Stimulated activated CD8-positive, alpha-beta memory T cell treated with anti-CD3 and anti-CD28 coated beads, Interleukin-7, amount 100 ng/mL, for 48 hours (primary cell): ENCODE results near the gene EPB41L2.

Experiments used
- DNase-seq, 2 donors: peaks; one replicate each; pipeline ENCODE4 v3.0.0-alpha.2; 2020; ENCODE audit warnings: low read depth in 1 of 2; ENCODE audit errors: extremely low read depth in 1 of 2

EPB41L2 gene

DNA sequence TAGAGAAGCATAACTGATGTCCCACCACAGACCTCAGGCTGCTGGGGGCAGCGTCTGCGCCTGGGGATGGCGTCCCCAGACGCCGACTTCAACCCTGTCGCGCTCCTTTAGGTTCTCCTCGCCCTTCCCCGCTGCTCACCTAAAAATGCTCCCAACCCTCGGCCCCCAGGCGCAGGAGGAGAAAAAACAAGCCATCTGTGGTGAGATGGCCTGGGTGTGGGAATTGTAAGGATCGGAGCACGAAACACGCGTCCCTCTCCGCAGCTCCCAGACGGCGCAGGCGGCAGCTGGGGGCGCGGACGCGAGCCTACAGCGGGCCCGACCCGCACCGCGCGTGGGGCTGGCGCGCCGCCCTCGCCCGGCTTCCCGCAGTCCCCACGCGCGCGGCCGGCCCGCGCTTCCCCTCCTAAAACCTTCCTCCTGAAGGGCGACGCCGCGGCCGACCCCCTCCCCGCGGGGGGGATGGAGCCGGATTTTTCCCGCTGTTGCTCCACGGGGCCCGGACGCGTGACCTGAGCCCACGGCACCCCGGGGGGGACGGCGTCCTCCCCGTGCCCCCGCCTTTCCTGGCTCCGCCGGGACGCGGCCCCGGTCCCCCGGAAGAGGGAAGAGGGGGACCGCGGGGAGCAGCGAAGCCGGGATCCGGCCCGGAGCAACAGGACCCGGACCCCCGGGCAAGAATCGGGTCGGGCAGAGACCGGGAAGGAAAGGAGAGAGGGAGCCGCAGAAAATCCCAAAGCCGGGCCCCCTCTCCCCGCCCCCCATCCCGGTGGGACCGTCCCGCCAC, 611 bp downstream of the EPB41L2 start:
- DNase-seq, result no peak

DNA sequence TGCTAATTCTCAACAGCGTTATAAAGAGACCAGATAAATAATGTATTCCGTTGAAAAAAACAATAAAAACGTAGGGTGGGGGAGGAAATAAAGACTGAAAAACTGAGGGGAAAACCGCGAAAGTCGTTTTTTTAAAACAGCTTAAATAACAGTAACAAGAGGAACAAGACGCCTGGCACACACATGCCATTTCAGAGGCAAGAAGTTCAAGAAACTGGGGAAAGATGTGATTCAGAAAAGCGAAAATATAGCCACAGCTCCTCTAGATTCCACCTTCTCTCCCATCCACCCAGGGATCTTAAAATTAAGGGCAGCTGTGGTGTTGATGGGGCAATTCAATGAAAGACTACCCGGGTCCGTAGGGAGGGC, 1.3 kb downstream of the EPB41L2 start:
- no peak for DNase-seq

DNA sequence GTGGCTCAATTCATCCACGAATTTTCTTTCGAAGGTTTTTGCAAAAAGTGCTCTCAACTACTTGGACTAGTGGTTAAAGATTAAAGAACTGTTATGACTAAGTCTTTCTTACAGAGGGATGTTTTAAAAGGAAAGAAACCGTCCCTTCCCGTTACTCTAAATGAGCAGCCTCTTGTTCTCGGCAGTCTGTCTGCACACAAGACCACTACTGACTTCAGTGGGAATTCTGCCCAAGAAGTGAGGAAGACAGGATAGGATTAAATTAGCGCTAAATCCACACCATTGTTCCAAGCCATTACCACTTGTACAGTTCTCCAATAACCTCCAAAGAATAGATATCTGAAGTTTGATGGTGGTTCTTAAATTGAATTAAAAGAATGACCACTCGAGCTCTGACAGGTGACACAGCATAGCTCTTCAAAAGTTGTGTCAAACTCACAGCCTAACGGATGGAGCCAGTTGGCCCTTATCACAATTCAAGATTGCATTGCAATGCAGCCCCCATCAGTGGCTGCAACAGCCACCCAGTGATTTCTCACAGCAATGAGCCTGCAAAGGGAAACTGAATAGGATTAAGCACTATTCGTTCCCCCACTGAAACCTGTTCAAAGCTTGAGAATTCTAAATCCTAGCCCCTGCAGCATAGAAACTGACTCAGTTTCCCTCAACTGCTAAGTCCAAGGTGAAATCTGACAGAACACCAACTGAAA, 1.8 kb downstream of the EPB41L2 start:
- no peak for DNase-seq

DNA sequence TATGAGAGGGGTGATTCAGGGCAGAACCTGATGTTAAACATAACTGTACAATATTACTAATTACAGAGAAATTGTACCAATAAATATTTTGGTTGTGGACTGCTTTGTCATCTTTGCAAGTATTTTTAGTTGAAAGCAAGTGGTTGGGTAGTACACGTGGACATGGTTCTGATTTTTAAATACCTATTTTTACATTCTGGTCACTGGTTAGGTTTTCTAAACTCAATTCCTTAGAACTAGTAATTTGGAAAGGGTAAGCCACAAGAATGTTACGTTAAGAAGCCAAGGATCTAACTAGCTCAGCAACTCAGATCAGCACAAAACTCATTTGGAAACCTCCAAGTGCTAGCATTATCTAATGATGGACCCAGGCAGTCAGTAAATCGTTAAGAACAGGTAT, 2.7 kb downstream of the EPB41L2 start:
- no peak for DNase-seq

DNA sequence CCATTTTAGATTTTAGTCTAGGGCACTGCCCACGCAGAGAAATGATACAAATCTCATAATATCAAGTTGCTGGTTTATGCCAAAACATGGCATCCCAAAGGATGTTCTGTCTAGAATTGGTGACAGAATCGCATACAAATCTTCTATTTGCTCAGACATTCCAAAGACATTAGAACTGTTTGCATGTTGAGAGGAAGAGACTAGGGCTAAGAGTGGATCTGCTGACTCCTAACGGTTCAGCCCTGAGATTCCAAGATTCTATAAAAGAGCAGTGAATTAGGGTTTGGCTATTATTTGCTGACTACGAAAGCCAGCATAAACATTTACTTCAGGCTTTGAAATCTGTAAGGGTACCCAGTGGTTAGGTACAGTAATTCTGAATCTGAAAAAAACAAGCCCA, 3.6 kb downstream of the EPB41L2 start:
- no peak for DNase-seq

DNA sequence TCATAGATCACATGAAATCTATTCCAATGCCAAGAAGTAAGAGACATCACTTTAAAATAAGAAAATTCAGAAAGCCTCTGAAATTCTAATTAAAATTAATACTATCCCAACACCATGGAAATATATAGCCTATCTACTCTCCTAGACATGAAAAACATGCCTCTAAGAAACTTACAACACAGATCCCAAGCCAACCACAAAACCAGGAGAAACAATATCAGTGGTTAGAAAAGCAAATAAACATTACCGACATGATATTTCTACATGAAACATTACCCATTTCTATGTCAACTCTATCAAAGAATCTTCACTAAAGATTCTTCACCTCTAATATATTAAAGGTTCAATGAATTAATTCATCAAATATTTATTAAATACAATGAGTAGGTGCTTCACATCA, 4.8 kb downstream of the EPB41L2 start:
- DNase-seq, result no peak

DNA sequence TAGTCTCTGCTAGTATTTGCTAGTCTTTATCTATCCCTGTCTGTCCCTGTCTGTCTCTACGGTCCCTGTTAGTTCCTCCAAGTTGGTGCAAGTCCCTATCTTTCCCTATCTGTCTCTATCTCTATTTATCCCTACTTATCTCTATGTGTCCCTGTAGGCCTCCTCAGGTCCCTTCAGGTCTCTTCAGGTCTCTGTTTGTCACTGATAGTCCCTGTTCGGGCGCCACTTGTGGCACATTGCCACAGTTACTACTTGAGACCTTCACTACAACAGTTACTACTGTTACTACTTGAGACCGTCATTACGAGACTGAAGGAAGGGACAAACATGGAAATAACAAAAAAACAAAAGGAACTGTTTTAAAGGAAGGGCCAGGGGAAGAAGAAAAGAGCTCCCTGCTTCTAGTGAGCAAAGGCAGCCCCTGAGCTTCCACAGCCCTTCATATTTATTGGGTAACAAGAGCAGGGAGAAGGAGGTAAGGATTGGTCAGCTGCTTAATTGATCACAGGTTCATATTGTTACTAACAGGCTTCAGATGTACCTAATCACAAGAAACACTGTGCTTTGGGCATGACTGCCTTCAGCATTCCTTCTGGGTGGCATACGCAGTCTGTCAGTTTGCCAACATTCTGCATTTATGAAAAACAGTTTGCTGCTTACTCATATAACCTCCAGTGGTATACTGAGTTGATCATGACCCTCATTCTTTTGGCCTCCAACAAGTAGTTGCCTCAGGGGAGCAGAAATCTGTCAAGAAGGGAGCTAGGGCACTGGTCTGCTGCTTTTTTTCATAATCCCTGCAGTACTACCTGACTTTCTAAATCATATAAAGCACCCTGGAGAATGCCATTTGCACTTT, 8.4 kb downstream of the EPB41L2 start:
- DNase-seq, result no peak

DNA sequence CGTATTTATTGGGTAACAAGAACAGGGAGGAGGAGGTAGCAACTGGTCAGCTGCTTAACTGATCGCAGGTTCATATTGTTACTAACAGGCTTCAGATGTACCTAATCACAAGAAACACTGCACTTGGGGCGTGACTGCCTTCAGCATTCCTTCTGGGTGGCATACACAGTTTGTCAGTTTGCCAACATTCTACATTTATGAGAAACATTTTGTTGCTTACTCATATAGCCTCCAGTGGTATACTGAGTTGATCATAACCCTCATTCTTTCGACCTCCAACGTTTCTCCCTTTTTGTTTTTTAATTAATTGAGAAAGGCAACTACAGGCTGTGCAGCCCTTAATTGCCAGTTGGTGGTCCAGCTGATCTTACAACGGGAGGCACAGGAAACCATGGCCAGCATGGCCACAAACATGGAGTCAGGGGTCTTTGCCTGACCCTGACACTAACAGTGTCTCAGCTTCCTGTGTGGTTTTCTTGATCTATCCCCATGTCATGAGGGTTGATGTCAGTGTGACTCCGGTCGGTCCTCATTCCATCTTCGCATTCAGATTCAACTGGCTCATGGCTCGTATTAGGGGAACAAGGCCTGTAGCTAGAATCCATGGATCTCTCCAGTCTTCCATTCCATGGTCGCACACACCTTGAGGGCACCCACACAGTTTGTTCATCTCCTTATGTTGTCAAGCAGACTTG, 9.4 kb downstream of the EPB41L2 start:
- no peak for DNase-seq

DNA sequence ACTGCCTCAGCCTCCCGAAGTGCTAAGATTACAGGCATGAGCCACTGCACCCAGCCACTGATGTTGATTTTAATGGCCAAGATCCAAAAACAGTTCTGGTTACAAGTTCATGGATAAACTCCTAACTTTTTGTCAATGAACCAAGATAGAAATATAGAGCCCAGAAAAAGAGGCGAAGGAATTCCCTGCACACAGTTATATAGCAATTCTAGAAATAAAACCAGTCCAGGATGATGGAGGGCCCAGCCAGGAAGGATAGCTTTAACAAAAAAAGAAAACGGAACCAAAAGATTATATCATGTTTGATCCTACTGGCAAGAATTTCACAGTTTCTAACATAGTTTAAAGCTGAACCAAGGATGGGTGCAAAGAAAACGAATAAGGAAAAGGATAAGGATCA, 10.9 kb downstream of the EPB41L2 start:
- DNase-seq, result no peak

DNA sequence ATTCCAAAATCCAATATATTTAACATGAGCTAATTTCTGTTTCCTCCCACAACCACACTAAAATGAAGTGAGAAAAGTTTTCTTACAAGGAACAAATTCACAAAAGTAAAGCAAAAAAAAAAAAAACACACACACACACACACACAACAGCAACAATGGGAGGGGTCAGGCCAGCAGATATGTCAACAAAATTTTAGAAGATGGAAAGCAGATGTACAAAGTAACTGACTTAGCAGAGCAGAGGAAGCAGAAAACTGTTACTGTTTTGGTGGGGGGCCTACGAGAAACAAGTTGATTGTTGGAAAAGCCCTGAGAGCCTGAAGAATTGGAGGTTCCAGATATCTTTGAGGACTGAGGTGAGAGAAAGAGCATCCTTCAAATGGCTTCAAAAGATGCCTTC, 11.7 kb downstream of the EPB41L2 start:
- DNase-seq, result no peak

DNA sequence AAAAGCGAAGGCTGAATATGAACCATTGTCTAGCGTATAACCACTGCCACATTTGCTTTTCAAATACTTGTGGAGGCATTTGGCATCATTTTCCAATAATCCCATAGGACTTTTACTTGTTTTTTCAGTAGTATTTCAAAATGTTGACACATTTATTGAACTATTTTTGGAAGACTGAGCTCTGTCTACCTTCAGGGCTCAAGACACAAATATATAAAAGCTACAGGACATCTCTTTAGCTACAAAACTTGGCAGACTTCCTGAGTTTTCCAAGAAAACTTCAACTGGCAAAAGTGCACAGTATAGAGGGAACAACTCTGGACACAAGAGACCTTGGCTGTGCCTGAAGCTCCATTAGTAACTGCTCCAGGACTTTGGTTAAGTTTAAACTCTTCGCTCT, 13.4 kb downstream of the EPB41L2 start:
- DNase-seq, result no peak

DNA sequence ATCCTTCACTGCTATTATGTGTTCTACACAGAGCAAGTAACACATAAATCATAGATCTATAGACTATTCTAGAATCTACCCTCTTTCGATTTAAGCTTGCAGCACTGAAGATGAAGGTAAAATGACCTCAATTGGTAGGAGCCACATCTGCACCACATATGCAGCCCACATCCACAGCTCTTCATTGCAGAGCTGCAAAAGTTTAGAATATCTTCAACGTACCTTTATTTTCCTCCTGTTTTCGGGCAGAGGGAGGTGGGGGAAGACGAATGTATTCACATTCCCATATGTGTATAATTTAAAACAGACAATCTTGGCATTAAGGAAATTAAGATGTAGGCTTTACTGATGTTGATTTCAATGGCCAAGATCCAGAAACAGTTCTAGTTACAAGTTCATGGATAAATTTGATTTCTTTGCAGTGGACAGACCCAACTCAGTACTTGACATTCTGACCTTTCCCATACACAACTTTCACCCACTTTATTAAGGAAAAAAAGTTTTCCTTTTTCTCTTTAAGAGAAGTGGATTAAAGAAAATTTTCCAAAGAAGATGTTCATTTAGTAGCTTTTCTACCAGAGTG, 14.0 kb downstream of the EPB41L2 start:
- no peak for DNase-seq

DNA sequence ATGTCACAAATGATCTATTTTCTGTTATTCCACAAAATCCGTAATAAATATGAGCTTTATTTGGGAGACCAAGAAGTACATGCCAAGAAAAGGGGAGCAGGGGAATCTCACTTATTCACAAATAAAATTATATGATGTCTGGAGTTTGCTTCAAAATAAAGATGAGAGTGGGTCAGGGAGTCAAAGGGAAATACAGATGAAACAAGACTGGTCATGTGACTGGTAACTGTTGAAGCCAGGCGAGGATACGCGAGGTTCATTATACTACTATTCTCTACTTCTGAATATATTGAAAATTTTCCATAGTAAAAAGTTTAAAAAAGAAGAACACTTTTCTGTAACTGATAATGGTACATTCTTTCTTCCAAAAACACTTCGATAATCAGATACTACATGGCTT, 14.6 kb downstream of the EPB41L2 start:
- no peak for DNase-seq

DNA sequence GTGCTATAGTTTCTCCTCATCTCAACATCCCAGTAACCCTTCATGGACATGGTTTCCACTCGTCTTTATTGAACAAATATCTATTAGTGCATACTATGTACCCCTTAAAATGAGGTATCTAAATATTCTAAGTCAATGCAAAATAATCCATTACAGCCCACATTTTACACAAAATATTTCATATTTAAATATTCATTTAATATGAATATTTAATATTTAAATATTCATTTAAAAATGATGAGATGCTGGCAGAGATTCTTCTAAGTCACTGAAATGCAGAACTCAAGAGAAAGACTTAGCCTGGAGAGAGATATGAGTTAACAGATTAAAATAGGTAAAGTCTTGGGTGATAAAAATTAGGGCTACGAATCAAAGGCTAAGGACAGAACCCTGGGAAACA, 17.9 kb downstream of the EPB41L2 start:
- DNase-seq, result no peak

DNA sequence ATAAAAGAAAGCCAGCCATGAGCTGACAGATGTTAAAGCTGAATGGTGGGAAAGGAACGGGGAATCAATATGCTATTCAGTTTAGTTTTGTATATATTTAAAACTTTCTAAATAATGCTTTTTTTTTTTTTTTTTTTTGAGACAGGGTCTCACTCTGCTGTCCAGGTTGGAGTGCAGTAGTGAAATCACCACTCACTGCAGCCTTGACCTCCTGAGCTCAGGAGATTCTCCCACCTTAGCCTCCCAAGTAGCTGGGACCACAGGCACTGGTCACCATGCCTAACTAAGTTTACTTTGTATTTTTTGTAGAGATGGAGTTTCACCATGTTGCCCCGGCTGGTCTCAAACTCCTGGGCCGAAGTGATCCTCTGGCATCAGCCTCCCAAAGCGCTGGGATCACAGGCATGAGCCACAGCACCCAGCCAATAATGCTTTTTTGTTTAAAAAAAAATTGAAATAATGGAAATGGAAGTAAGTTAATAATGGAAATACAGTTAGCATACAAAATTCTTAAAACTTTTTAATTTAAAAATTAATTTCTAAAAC, 19.1 kb downstream of the EPB41L2 start:
- no peak for DNase-seq

DNA sequence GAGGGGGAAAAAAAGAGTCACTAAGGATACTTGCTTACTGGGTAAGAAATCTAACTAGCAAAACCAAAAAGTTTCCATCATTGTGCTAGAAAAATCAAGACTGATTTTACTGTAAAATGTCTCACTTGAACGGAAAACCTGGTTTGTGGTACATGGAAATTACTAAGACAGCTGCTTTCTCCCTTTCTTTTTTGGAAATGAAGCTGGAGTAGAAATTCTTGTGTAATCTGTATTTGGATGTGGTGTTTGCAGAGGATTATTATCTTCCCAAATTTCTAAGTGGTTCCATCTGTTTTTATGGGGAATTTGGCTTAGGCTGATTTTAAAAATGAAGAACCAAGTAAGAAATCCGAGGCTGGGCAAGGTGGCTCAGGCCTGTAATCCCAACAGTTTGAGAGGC, 20.4 kb downstream of the EPB41L2 start:
- DNase-seq, result no peak

DNA sequence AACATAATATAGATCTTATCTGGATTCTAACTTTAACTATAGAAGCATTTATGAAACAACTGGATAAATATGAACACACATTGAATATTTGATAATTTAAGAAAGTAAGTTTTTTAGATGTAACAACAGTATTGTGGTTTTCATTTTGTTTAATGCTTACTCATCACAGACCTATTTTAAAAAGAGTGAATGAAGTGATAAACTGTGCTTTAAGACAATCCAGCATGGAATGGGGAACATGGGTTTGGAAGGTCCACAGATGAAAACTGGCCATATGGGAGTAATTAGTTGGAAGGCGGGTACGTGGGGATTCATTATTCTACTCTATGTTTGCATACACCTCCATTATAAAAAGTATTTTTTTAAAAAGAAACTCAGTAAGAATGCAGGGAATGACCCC, 21.2 kb downstream of the EPB41L2 start:
- no peak for DNase-seq

DNA sequence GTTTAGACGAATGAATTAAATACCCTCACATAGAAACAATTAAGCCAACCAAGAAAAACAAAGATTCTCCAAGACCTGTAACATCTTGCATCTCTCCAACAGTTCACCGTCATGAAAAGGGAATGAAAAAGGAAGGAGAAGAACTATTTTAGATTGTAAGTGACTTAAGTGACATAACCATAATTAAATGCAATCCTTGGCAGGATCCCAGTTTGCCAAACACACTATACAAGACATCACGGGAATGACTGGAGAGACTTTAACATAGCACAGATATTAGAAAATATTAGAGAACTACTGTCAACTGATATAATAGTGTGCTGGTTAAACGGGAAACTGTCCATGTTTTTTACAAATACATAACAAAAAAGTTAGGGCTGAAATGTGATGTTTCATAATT, 22.2 kb downstream of the EPB41L2 start:
- DNase-seq, result no peak

DNA sequence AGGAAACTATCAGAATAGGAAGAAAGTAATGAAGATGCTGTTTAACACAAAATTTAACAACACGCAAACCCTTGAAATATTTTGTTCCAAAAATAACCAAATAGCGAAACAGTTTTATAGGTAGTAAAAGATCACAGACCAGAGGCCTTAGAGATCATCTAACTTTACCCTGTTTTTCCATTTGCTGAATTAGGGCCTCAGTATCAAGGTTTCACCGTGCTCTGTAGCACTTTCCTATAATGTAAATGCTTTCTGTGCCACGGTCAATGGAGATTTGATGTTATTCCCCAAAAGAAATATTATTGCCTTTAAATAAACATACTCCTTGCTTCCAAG, 23.7 kb downstream of the EPB41L2 start:
- no peak for DNase-seq

DNA sequence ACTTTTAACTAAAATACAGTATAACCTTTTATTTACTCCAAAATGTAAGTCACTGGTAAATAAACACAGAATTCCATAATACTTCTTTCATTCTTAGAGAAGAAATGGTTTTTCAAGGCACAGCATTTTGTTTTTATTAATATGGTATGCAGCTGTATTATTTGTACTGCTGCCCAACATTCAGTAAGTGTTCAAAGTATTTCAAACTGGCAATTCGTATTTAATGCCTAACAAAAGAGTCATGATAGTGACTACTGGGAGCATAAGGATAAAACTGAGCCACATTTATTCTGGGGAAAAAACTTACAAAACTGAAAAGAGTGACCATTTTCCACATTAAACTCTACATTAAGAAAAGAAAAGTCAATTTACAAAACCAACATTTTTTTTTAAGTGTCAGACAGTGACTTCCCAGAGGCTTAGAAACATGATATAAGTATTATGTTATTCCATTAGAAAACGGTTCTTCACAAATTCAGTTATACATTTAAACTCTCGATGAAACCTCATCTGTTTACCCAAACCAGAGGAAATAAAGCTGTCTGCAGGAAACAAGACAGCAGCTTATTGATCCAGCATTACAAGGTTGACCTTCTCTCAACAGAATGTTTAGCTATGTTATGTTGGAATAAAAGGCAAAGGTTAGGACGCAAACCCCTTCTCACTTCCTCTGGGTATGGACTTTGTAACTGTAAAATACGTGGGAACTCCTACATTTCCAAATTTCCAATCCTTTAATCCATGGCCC, 24.3 kb downstream of the EPB41L2 start:
- no peak for DNase-seq
